Measurements from ENCODE around the gene EPB41L5.
"Not testable (repeated sequence)": the region's sequence is repeated elsewhere in the genome, so short reads cannot be mapped to it uniquely, and the experiment has no call there.

The EPB41L5 gene

DNA sequence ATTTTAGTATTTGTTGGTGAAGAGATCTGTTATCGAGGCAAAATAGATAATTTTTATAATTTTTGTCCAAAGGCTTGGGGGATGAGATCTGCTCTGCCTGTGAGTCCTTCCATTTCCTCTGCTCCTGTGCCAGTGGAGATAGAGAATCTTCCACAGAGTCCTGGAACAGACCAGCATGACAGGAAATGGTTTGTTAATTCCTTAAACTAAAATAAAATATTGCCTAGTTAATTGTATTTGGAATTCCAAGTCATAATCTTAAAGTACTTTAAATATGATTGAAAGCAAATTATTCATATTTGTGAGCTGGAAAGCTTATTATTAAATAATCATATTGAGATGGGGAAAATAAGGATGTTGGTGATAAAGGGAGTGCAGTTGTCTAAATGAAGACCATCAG lies 87.8 kb downstream of the EPB41L5 start:
- no peak for DNase-seq (ENCODE audit: low read depth in 2 of 2)

DNA sequence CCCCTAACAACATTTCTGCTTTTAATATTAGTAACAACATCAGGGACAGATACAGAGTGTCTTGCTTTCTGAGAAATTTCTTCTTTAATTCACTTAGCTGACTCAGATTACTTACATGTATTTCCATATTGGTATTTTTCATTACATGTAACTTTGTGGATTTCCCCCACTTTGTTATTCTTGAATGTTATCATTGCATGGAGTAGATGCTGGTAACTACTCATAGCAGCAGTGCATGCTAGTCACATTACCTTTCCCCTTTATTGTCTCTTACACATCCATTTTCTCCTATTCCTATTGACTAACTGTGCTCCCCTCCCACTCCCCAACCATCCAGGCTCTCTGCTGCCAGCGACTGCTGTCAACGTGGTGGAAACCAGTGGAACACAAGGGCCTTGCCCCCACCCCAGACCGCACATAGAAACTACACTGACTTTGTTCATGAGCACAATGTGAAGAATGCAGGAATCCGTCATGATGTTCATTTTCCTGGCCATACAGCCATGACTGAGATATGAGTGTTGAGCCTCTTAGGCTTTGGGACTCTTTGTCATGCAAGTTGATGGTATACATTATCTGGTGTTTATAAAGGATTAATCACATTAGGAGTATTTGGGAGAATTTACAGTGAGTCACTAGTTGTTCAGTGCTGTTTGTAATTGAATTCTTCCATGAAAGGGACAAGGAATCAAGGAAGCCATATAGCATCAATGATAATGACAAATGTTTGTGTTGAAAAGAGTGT lies 91.0 kb downstream of the EPB41L5 start:
- no peak for DNase-seq (ENCODE audit: low read depth in 2 of 2)

DNA sequence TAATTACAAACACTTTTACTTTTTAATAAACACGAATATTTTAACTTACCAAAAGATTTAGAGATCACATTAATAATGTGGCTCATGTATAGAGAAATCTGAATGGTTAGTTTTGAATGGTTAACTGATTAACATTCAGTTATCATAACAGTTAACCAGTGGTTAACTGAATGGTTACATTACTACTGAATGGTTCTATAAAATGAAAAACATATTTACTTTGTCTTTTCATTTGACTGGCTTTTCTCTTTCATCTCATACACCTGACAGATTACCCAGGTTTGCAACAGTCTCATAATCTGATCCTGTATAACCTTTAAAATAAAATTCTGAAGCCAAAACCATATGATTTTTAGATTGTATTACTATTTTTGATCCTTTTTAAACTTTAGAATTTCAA lies 91.9 kb downstream of the EPB41L5 start:
- no peak for DNase-seq (ENCODE audit: low read depth in 2 of 2)

DNA sequence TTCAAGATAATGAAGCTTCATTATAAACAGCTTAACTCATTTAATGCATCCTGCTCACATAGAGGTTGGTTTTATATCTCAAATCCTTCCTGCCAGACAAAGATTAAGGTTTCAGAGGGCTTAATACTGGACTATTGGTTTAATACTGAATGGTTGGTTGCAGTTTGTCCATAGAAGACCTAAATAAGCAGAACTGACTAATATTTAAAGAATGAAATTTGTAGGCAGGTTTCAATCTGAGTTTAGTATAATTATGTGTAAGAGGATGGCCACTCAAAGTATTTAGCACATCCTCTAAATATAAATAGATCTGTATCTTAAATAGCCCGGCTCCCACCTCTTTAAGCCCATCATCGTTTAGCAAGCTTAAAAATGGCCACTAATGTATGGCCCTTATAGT lies 92.5 kb downstream of the EPB41L5 start:
- no peak for DNase-seq (ENCODE audit: low read depth in 2 of 2)

DNA sequence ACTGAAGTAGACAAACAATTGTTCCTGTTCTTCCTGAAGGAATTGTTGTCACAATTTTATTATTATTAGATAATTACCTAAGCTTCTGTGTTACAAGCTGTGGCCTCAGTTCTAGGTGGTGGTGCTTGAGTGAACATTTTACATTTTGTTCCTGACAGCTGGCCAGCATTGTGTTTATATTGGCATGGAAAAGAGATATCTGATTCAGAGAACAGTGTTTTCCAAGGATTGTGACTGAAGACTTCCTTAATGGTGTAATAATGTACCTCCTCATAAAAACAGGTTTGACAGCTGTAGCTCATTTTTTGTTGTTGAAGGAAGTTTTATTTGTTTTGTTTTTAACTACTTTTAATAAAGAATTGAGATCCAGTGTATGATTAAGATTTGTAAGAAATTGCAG lies 95.2 kb downstream of the EPB41L5 start:
- DNase-seq (ENCODE audit: low read depth in 2 of 2): no peak

DNA sequence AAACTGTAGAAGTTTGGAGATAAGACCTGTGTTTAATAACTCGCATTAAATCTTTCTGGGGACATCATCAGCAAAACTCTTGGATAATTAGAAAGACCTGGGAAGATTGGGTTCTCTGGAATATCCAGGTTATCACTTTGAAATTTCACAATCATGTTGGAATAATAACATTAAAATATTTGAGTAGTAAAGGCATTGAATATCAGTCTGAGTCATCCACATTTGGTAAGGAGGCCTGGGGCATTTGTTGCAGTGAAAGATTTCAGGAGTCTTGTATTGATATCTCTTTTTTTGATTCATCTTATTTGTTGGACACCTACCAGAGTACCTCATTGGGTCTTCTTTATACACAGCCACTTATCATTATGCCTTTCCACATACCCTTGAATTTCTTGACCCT lies 95.9 kb downstream of the EPB41L5 start:
- no peak for DNase-seq (ENCODE audit: low read depth in 2 of 2)

DNA sequence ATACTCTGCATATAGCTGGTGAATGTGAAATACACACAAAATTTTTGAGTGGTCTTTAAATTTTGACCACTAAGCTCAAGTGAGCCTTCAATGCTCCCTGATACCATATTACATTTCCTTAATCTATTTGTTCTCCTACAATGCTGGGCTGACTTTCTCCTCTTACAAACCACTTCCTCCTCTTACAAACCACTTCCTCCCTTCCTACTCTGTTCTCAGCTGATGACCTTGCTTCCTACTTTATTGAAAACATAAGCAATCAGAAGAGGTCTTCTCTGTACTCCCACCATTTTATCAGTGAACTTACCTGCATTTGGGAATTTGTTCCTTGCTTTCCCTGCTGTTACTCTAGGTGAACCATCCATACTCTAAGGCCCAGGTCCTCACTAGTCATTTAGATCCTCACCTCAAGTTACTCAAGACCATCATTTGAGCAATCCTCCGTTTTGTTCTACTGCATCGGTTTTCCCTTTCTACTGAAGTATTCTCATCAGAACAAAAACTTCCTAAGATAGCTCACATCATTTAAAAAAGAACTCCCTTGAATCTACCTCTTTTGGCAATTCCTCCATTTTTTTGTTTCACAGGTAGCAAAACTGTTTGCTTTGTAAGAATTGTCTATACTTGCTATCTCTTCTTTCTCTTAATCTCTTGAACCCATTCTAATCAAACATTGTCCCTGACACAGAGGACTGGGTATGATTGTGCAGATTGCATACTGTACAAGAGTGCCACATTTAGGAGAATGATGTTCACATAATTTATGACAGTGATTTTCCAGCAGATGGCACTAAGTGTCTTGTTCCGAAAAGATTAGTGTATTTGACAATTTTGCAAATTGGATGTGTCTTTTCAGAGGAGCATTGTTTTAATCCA lies 96.5 kb downstream of the EPB41L5 start:
- no peak for DNase-seq (ENCODE audit: low read depth in 2 of 2)

DNA sequence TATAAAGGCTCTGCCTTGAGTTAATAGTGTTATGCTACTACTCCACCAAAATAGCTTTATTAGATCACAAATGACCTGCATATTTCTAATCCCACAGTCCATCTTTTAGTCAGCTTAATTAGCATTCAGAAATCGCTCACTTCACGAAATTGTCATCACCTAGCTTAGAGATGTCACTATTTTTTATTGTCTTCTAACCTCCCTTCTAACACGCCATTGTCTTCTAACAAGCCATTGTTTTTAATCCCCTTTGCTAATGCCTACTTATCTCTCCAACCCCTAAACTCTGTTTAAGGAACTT lies 97.1 kb downstream of the EPB41L5 start:
- no peak for DNase-seq (ENCODE audit: low read depth in 2 of 2)

DNA sequence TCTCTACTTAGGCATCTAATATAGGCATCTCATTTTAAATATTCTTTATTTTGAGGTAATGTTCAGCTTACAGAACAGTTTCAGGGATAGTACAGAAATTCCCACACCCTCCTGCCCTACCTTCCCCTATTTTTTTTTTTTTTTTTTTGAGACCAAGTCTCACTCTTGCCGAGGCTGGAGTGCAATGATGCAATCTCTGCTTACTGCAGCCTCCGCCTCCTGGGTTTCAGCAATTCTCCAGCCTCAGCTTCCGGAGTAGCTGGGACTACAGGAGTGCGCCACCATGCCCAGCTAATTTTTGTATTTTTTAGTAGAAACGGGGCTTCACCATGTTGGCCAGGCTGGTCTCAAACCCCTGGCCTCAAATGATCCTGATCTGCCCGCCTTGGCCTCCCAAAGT lies 97.6 kb downstream of the EPB41L5 start:
- DNase-seq (ENCODE audit: low read depth in 2 of 2): no peak

DNA sequence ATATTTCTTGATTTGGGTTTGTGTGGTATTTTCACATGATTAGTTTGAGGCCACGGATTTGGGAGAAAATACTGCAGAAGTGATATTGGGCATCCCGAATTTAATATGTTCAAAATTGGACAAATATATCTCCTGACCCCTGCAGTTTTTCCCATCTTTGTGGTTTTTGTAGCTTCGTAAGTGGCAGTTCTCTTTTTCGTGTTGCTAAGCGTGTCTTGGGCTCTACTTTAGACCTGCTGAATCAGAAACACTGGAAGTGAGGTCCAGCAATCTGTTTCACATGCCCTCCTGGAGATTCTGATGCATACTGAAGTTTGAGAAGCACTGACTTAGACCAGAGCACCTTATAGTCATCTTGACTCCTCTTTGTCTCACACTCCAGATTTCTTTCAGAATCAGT lies 98.3 kb downstream of the EPB41L5 start:
- no peak for DNase-seq (ENCODE audit: low read depth in 2 of 2)

DNA sequence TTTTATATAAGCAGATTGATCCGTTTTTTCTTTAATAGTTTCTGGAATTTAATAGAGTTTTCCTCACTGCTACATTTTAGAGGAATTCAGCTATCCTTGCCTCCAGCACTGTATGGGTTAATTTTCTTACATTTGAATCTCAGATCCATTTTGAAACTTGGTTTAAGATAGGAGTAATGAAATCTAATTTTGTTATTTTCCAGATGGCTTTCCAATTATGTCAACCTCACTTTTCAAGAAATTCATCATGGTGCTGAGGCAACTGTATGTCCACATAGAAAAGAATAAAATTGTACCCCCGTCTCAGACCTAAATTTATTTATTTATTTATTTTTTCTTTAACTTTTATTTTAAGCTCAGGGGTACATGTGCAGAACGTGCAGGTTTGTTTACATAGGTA lies 105.1 kb downstream of the EPB41L5 start:
- DNase-seq (ENCODE audit: low read depth in 2 of 2): no peak

DNA sequence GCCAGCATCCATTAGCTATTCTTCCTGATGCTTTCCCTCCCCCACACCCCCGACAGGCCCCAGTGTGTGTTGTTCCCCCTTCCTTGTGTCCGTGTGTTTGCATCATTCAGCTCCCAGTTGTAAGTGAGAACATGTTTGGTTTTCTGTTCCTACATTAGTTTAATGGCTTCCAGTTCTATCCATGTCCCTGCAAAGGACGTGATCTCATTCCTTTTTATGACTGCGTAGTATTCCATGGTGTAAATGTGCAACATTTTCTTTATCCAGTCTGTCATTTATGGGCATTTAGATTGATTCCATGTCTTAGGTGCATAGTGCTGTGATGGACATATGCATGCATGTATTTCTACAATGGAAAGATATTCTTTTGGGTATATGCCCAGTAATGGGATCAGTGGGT lies 105.6 kb downstream of the EPB41L5 start:
- DNase-seq (ENCODE audit: low read depth in 2 of 2): no peak

DNA sequence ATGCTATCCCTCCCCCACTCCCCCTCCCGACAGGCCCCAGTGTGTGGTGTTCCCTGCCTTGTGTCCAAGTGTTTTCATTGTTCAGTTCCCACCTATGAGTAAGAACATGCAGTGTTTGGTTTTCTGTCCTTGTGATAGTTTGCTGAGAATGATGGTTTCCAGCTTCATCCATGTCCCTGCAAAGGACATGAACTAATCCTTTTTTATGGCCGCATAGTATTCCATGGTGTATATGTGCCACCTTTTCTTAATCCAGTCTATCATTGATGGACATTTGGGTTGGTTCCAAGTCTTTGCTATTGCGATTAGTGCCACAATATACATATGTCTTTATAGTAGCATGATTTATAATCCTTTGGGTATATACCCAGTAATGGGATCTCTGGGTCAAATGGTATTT lies 108.5 kb downstream of the EPB41L5 start:
- not testable (repeated sequence) for DNase-seq (ENCODE audit: low read depth in 2 of 2)

DNA sequence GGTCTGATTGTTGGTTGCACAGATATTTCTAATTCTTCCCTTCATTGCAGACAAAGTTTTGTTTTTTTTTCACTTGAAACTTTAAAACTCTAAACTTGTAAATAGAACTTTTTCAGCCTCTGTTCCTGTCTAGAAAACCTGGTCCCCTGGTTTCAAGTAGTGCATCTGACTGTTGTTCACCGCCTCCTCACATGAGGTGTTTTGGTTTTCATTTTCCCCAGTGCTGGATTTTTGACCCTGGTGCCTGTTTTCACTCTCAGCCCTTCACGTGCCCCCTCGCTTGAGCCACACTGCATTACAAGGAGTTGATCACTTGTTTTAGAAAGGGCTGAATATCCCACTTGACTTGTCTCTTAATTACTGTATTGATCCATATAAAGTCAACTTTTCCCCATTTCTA lies 110.2 kb downstream of the EPB41L5 start:
- DNase-seq (ENCODE audit: low read depth in 2 of 2): no peak

DNA sequence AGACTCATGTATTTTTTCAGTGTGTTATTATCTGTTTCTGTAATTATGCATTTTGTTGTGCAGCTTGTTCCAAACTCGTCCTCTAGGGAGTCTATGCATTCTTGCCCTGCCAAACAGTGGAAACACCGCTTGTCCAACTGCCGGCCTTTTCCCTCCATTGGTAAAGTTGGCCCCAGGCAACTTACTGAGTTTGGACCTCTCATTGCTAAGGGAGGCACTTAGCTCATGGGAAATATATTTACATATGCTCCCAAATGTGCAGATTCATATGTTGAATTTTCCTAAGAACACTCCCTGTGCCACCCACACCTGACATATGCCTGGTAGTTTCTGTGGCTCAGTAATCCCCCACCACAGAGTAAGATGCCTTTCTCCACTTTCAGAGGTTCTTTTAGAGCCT lies 112.3 kb downstream of the EPB41L5 start:
- DNase-seq (ENCODE audit: low read depth in 2 of 2): no peak

DNA sequence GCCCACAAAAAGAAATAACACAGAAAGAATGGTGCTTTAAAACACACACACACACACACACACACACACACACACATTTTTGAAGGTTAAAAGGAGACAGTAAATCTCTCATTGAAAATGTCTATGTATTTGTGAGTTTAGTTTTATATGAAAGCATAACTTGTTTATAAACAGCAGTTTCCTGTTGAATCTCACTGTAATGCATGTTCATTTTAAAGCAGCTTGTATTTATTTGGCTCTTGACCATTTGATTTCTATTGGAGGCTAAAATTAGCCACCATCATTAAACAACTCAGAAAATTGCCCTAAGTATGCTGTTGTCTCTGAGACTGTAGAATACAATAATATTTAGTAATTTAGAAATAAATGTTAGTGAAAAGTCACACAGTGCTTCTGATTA lies 115.3 kb downstream of the EPB41L5 start:
- no peak for DNase-seq (ENCODE audit: low read depth in 2 of 2)

DNA sequence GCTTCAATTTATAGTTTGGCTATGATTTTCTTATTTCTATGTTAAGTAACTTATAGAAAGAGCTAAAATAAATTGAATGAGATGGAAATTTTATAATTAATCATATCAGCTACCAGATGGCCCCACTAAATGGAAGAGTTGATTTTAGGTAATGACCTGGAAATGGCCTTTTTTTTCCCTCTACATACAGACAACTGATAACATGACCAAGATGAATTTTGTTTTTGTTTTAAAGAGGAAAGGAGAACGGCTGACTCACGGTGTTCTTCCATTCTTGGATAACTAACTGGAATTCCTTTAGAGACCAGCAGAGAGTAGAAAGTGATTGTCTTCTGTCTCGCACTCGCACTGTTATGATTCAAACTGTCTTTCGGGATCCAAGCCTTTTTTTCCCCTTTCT lies 119.3 kb downstream of the EPB41L5 start:
- DNase-seq (ENCODE audit: low read depth in 2 of 2): no peak

DNA sequence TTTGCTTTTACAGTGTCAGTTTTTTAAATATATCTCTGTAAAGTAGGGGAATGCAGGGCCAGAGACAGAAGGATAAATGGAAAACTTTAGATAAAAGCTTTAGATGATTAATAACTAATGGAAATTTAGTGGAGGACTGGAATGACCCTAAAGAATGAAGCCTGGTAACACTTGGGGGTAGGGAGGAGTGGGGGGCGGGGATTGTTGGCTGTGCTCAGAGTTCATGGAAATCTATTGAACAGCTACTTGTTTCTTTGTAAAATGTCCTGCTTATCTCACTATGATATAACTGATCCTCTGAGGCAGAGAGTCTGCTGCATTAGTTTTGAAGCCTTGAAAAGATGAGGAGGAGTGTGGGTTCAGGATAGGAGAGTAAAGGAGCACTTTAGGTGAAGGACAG lies 119.8 kb downstream of the EPB41L5 start:
- no peak for DNase-seq (ENCODE audit: low read depth in 2 of 2)

DNA sequence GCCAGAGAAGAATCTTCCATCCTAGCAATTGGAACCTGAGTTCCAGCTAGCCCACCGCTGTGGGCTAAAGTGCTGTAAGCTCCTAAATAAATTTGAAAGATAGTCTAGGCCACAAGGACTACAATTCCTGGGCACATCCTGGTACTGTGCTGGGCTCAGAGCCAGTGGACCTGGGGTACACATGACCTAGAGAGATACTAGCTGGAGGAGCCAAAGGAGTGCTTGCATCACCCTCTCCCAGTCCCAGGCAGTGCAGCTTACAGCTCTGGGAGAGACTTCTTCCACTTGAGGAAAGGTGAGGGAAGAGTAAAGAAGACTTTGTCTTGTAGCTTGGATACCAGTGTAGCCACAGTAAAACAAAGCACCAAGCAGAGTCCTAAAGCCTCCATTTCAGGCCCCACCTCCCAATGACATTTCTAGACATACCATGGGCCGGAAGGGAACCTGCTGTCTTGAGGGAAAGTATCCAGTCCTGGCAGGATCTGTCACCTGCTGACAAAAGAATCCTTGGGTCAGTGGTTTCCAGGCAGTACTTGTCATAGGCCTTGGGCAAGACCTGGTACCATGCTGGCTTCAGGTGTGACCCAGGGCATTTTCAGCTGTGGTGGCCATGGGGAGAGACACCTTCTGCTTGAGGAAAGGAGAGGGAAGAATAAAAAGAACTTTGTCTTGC lies 120.8 kb downstream of the EPB41L5 start:
- DNase-seq (ENCODE audit: low read depth in 2 of 2): no peak

DNA sequence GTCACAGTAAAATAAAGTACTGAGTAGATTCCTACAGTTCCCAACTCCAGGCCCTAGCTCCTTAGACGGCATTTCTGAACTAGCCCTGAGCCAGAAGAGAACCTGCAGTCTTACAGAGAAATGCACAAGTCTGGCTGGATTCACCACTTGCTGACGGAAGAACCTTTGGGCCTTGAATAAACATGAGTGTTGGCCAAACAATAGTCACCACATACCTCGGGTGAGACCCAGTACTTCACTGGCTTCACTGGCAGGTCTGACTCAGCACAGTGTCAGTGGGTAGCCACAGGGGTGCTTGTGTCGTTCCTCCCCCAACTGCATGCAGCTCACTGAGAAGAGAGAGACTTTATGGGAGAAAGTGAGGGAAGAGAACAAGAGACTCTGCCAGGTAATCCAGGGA lies 121.4 kb downstream of the EPB41L5 start:
- DNase-seq (ENCODE audit: low read depth in 2 of 2): no peak

DNA sequence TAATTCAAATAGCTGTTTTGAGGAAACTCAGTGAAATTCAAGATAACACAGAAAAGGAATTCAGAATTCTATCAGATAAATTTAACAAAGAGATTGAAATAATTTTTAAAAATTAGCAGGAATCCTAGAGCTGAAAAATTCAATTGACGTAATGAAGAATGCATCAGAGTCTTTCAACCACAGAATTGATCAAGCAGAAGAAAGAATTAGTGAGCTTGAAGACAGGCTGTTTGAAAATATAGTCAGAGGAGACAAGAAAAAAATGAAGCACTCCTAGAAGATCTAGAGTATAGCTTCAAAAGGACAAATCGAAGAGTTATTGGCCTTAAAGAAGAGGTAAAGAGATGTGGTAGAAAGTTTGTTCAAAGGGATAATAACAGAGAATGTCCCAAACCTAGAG lies 122.1 kb downstream of the EPB41L5 start:
- not testable (repeated sequence) for DNase-seq (ENCODE audit: low read depth in 2 of 2)

DNA sequence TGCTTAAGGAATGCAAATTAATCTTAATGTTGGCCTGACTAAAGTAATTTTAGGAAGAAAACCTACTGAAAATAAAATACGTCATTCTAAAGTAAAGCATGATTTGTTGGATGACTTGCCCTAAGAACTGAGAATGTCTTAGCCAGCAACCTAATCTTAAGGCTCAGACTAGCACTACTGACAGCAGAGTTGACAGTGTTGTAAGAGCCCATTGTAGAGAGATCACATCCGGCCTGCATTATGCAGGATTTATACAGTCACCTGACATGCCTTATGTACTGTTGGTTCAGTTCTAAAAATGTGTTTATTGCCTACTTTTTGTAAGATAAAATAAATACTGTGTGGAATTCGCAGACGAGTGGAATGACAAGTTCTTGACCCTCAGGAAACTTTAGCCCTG lies 128.0 kb downstream of the EPB41L5 start:
- DNase-seq (ENCODE audit: low read depth in 2 of 2): no peak

Measured in stimulated activated CD4-positive, alpha-beta T cell treated with anti-CD3 and anti-CD28 coated beads, Interleukin-1b, Interleukin-23, amount 100 ng/mL, for 1 hour (primary cell).